HG02852 (cell line): ENCODE results near the gene LYPLA2.
A peak's percentile ranks its signal among the peaks of the same experiment; 100 is the strongest.
"Not testable (repeated sequence)": the region's sequence is repeated elsewhere in the genome, so short reads cannot be mapped to it uniquely, and the experiment has no call there.

Experiments used
- ATAC-seq: cut with Tn5 transposase; IDR thresholded peaks from one replicate; pipeline ENCODE4 v1.9.1; 2021; ENCODE audit warnings: mild to moderate bottlenecking, moderate library complexity; ENCODE audit not compliant: unreplicated experiment

Gene LYPLA2

GRCh38 chr1:23799570-23800399 lies 8.8 kb downstream of the LYPLA2 start:
- peak; percentile 5 for ATAC-seq

GRCh38 chr1:23800400-23801337 lies 9.7 kb downstream of the LYPLA2 start, which contains the start of gene GALE:
Gene GALE, minus strand, starts transcription at chr1:23800754. Its CDS starts 1,747 bp downstream, at chr1:23799007.
- ATAC-seq = peak; percentile 86

GRCh38 chr1:23801338-23801748 lies 10.4 kb downstream of the LYPLA2 start:
- ATAC-seq = no peak

- no peak for ATAC-seq
These were observed 10.9 kb downstream of the LYPLA2 start for GRCh38 chr1:23801876-23802275.

GRCh38 chr1:23802809-23803342 lies 11.9 kb downstream of the LYPLA2 start:
- ATAC-seq = not testable (repeated sequence)

- no peak for ATAC-seq
These were observed 12.7 kb downstream of the LYPLA2 start for GRCh38 chr1:23803674-23804073.

- ATAC-seq = no peak
These were observed 13.4 kb downstream of the LYPLA2 start for GRCh38 chr1:23804183-23804835.

GRCh38 chr1:23805025-23805424 lies 14.1 kb downstream of the LYPLA2 start:
- ATAC-seq = no peak

- ATAC-seq = no peak
These were observed 15.3 kb downstream of the LYPLA2 start for GRCh38 chr1:23806280-23806679.

GRCh38 chr1:23807453-23807852 lies 16.5 kb downstream of the LYPLA2 start:
- ATAC-seq = no peak

- ATAC-seq = peak; percentile 59
These were observed 18.8 kb downstream of the LYPLA2 start for GRCh38 chr1:23809751-23810171.

- peak; percentile 64 for ATAC-seq
These were observed 20.0 kb downstream of the LYPLA2 start for GRCh38 chr1:23810818-23811540.

GRCh38 chr1:23814016-23814415 lies 23.1 kb downstream of the LYPLA2 start:
- no peak for ATAC-seq

- ATAC-seq = no peak
These were observed 25.4 kb downstream of the LYPLA2 start for GRCh38 chr1:23816361-23816760.

- no peak for ATAC-seq
These were observed 26.0 kb downstream of the LYPLA2 start for GRCh38 chr1:23816906-23817305.

GRCh38 chr1:23817633-23818032 lies 26.7 kb downstream of the LYPLA2 start:
- no peak for ATAC-seq

- ATAC-seq = no peak
These were observed 32.8 kb downstream of the LYPLA2 start for GRCh38 chr1:23823767-23824166.

- no peak for ATAC-seq
These were observed 33.7 kb downstream of the LYPLA2 start for GRCh38 chr1:23824711-23825075.

GRCh38 chr1:23825076-23825761 lies 34.3 kb downstream of the LYPLA2 start, which contains the start of gene HMGCL:
Gene HMGCL, minus strand, starts transcription at chr1:23825429. Its CDS starts 14 bp downstream, at chr1:23825415.
- ATAC-seq = peak; percentile 86
